Esophagus (tissue), 2 donors: ENCODE data around the gene PXT1. TPM values are rescaled to one million over a fixed set of nuclear protein-coding genes. Genes with fewer than 3 reads are reported as not detected.
"Not testable (repeated sequence)": the region's sequence is repeated elsewhere in the genome, so short reads cannot be mapped to it uniquely, and the experiment has no call there.

Experiments
- H3K27ac ChIP-seq, 2 donors: one replicate each; pipeline ENCODE4 v1.5.1; 2013; ENCODE audit warnings: low read depth in 2 of 2, mild to moderate bottlenecking in 2 of 2, inconsistent platforms in 1 of 2, low read length in 1 of 2, moderate library complexity in 1 of 2
- H3K27me3 ChIP-seq, 2 donors: one replicate each; pipeline ENCODE4 v1.6.1; 2013; ENCODE audit warnings: low read length in 2 of 2, control low read depth in 1 of 2, mild to moderate bottlenecking in 1 of 2; ENCODE audit not compliant: insufficient read depth in 2 of 2, control insufficient read depth in 1 of 2
- H3K36me3 ChIP-seq, 2 donors: one replicate each; pipeline ENCODE4 v1.6.1; 2013; ENCODE audit warnings: low read length in 1 of 2; ENCODE audit not compliant: control insufficient read depth in 2 of 2, insufficient read depth in 2 of 2
- H3K4me1 ChIP-seq, 2 donors: one replicate each; pipeline ENCODE4 v1.6.1; 2013; ENCODE audit warnings: low read length in 1 of 2; ENCODE audit not compliant: control insufficient read depth in 2 of 2, insufficient read depth in 2 of 2
- H3K4me3 ChIP-seq, 2 donors: one replicate each; pipeline ENCODE4 v1.5.1; 2013; ENCODE audit warnings: low read length in 2 of 2, mild to moderate bottlenecking in 2 of 2, low read depth in 1 of 2, moderate library complexity in 1 of 2
- H3K9me3 ChIP-seq, 2 donors: one replicate each; pipeline ENCODE4 v1.6.1; 2013; ENCODE audit warnings: mild to moderate bottlenecking in 2 of 2, low read depth in 1 of 2, low read length in 1 of 2, moderate library complexity in 1 of 2; ENCODE audit not compliant: control insufficient read depth in 2 of 2, insufficient read depth in 1 of 2
- WGBS, 2 donors: extraction: QIAGEN DNeasy Blood & Tissue Kit; methylation state at CpG; one replicate each; pipeline ENCODE4 v1.1.7; 2013; 5-methylcytosine and 5-hydroxymethylcytosine counted together
- polyA plus RNA-seq, 2 donors: library from polyadenylated mRNA; stranded (reverse); fragments of 200-250 nt; gene quantifications; one replicate each; pipeline ENCODE4 v1.2.3, GENCODE V29; 2013
- donor health status: healthy with polysubstance abuse.
- donor health status: Bipolar disorder and iron deficiency.

Gene PXT1, protein sequence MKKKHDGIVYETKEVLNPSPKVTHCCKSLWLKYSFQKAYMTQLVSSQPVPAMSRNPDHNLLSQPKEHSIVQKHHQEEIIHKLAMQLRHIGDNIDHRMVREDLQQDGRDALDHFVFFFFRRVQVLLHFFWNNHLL
- not detected for polyA plus RNA-seq

DNA sequence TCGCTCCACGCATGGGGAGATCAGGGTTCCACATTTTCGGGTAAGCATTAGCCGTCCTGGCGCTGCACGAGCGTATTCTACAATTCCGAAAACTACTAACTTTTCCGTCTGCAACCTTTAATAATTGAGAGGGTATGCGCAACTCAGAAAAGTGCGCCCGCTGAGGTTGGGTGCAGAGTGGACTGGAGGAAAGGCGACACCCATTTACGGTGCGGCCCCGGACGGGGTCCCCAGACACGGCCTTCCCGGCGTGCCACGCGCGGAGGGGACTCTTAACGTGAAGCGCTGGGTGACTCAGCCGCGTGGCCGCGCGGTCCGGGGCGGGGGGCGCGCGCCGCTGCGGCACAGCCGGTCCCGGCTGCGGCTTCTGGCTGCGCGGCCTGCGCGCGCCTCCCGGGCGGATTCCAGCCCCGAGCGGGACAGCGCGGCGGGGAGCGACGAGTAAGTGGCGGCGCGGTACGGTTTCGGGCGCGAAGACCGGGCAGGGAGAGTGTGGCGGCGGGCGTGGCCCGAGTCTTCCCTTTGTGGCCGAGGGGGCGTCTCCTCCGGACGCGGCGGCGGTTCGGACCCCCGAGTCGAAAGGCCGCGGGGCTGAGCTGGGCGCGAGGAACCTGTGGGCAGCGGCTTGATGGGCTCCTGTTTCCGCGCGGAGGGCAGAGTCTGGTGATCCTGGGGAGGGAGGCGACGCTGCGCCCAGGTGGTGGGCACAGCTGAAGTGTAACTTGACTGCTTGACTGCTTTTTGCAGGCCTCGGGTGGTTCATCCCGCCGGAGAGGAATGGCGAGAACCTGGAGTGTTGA, at the start of gene PXT1, which contains the start of gene KCTD20:
Gene PXT1, minus strand, starts transcription at position 184 of the 800 bp plus-strand sequence. CDS start 16,772 bp downstream, outside the sequence.
Gene KCTD20, plus strand, starts transcription at position 330 of the 800 bp plus-strand sequence. CDS start 27,098 bp downstream, outside the sequence.
- Histone ChIP-seq H3K27me3 (no peaks in the 10 kb centered on the region), H3K9me3 (no peaks in the 10 kb centered on the region), H3K36me3 (no peaks in the 10 kb centered on the region), H3K4me1 (no peaks in the 10 kb centered on the region), H3K27ac (peak within 1 kb of the TSS; percentile 99 to 100), H3K4me3 (peak within 1 kb of the TSS; percentile 97 to 100)
- WGBS, 2 donors: 1% methylated on average over 87 to 91 of the region's 91 CpGs

DNA sequence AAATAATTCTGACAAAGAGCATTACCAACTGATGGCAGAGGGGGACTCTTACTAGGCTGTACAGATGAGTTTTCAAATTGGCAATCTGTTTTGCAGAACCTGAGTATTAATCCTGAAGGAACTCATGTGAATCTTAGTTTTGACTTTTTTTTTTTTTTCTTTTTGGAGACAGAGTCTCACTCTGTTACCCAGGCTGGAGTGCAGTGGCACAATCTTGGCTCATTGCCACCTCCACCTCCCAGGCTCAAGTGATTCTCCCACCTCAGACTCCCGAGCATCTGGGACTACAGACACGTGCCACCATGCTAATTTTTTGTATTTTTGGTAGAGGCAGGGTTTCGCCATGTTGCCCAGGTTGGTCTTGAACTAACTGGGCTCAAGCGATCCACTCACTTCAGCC, 49.4 kb upstream of the PXT1 start:
- peaks cover 0 to 4% of the 10 kb centered on the region in 2 donors for H3K4me1 ChIP-seq
- H3K27ac ChIP-seq: peak overlapping the region; percentile 48 to 68
- H3K36me3 ChIP-seq: peaks cover 5 to 19% of the 10 kb centered on the region in 2 donors
- H3K9me3 ChIP-seq: no peaks in the 10 kb centered on the region
- H3K4me3 ChIP-seq: no peak overlapping the region
- 68 to 74% methylated on average over 4 of the region's 4 CpGs for WGBS, 2 donors
- H3K27me3 ChIP-seq: no peaks in the 10 kb centered on the region

DNA sequence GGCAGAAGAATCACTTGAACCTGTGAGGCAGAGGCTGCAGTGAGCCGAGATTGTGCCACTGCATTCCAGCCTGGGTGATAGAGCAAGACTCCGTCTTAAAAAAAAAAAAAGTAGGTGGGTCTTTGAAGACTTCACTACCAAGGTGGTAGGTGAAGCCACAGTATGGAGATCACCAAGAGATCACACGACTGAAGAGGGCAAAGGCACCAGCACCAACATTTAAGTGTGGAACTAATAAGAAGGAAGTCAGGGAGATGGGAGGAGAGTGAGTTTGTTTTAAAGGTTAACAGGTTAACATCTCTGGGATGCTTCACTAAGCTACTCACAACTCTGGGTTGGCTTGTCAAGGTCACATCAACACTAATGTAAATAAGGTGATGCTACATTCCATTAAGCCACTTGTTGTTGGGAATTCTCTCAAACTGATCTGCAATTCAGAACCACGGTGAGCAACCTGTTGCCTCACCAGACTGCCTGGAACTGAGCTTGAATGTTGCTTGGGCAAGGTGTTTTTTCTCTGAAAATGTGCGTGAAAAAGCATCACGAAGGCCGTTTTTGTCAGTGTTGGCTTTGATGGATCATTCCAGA, 48.8 kb upstream of the PXT1 start:
- Histone ChIP-seq H3K4me3 (no peak overlapping the region), H3K9me3 (no peaks in the 10 kb centered on the region), H3K27ac (no peak overlapping the region), H3K4me1 (peaks cover 0 to 4% of the 10 kb centered on the region in 2 donors), H3K27me3 (no peaks in the 10 kb centered on the region), H3K36me3 (peaks cover 5 to 21% of the 10 kb centered on the region in 2 donors)
- 92 to 93% methylated on average over 7 of the region's 7 CpGs for WGBS, 2 donors

DNA sequence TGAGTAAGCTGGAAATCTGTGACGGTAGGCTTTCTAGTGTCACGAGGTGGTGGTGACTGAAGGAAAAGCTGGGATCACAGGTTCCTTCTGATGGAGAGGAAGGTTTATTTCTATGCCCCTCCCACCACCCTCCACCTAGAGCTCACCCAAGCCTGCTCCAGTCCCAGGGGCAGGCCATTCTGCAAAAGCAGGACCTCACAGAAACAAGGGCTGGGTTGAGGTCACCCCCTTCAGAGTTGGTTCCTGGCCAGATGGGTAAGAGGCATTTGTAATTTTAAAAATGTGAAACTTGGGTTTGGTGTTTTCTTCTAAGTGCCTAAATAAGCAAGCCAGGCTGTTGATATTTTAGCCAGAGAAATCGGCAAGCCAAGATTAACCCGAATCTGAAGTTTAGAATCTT, 46.8 kb upstream of the PXT1 start:
- no peaks in the 10 kb centered on the region for H3K9me3 ChIP-seq
- H3K27ac ChIP-seq: no peak overlapping the region
- peaks cover 0 to 4% of the 10 kb centered on the region in 2 donors for H3K4me1 ChIP-seq
- H3K36me3 ChIP-seq: peaks cover 0 to 11% of the 10 kb centered on the region in 2 donors
- WGBS, 2 donors: 88% methylated on average over 4 of the region's 4 CpGs
- no peak overlapping the region for H3K4me3 ChIP-seq
- no peaks in the 10 kb centered on the region for H3K27me3 ChIP-seq

DNA sequence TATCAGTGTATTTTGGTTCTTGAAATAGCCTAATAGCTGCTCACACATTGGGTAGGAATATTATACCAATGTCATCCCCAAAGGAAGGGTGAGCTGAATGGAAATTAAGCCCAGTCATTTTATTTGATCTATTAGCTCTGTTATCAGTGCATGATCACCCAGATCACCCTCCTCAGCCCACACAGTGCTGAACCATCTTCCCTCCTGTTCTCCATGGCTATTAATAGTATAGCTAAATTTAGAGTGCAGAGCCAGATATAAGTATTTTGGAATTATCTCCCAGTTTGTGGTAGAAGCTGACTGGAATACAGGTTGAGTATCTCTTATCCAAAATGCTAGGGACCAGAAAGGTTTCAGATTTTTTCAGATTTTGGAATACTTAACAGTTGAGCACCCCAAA, 45.6 kb upstream of the PXT1 start:
- H3K27me3 ChIP-seq: no peaks in the 10 kb centered on the region
- no peaks in the 10 kb centered on the region for H3K9me3 ChIP-seq
- H3K4me3 ChIP-seq: no peak overlapping the region
- peaks cover 0 to 10% of the 10 kb centered on the region in 2 donors for H3K36me3 ChIP-seq
- H3K27ac ChIP-seq: no peak overlapping the region
- peaks cover 0 to 1% of the 10 kb centered on the region in 2 donors for H3K4me1 ChIP-seq

DNA sequence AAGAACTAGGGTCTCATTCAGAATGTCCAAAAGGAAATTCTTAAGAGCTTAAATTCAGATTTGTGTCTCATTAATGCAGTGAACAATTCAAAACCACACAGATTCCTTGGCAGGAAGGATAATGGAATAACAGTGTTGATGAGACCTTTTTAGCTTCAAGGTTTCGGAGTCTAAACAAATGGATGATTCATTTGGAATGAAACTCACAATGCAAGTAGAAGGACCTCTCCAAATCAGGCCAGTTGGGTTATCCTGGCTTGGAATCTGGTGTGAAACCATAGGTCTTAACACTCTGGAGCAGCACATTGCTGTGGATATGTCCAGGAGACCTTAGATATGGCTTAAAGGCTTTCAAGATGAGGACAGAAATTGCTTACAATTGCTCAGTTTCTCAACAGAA, 45.0 kb upstream of the PXT1 start:
- H3K9me3 ChIP-seq: no peaks in the 10 kb centered on the region
- H3K4me3 ChIP-seq: no peak overlapping the region
- H3K27ac ChIP-seq: no peak overlapping the region
- H3K27me3 ChIP-seq: no peaks in the 10 kb centered on the region
- 77 to 86% methylated on average over 1 of the region's 1 CpG for WGBS, 2 donors
- H3K36me3 ChIP-seq: peaks cover 0 to 9% of the 10 kb centered on the region in 2 donors
- no peaks in the 10 kb centered on the region for H3K4me1 ChIP-seq

DNA sequence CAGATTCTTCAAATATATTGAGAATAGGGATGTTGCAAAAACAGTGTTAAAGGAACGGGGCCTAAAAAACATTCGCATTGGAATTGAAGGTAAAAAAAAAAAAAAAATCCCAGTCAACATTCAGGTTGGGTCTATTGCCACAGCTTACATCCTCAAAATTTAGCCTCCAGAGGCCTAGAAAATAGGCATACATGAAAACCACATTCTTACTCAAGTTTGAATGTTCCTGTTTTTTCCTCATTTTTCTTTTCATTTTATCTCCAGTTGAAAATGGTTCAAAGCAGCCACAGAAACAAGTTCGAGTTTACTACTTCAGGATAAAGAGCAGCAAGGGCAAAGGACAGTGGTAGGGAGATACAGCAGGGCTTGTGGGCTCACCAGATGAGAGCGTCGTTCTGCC, 42.1 kb upstream of the PXT1 start:
- Histone ChIP-seq H3K27ac (no peak overlapping the region), H3K4me3 (no peak overlapping the region), H3K4me1 (no peaks in the 10 kb centered on the region), H3K27me3 (no peaks in the 10 kb centered on the region), H3K9me3 (no peaks in the 10 kb centered on the region), H3K36me3 (peaks cover 0 to 13% of the 10 kb centered on the region in 2 donors)
- WGBS, 2 donors: 89 to 90% methylated on average over 5 of the region's 5 CpGs

DNA sequence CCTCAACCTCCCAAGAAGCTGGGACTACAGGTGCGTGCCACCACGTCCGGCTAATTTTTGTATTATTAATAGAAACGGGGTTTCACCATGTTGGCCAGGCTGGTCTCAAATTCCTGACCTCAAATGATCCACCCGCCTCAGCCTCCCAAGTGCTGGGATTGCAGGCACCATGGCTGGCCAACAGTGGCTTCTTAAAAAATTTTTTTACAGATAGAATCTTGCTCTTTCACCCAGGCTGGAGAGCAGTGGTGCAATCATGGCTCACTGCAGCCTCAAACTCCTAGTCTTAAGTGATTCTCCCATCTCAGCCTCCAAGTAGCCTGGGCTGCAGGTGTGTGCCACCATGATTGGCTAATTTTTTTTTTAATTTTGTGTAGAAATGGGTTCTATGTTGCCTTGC, 40.7 kb upstream of the PXT1 start:
- not testable (repeated sequence) for H3K36me3 ChIP-seq, H3K4me3 ChIP-seq, H3K4me1 ChIP-seq, H3K27me3 ChIP-seq, H3K27ac ChIP-seq, H3K9me3 ChIP-seq
- WGBS, 2 donors: 94 to 98% methylated on average over 5 of the region's 5 CpGs

DNA sequence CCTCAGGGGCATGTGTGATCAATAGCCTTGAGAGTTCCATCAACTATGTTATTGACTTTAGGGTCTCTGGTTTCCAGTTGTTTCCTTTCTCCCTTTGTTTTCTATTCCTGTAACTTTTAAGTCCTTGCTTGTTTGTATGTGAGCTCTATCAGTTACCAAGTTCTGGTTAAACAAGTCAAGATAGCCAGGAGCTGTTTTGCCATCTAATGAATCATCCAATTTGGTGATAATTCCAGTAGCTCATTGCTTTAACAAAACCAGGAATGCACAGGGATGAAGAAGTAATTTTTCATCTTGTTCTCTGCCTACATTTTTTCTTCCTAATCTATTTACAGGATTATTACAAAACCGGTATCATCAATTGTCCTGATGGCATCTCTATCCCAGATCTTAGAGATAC, 36.6 kb upstream of the PXT1 start:
- H3K4me3 ChIP-seq: no peak overlapping the region
- peaks cover 0 to 8% of the 10 kb centered on the region in 2 donors for H3K36me3 ChIP-seq
- H3K4me1 ChIP-seq: no peaks in the 10 kb centered on the region
- H3K27ac ChIP-seq: no peak overlapping the region
- no peaks in the 10 kb centered on the region for H3K27me3 ChIP-seq
- no peaks in the 10 kb centered on the region for H3K9me3 ChIP-seq
- WGBS, 2 donors: 39 to 60% methylated on average over 1 of the region's 1 CpG
